Calu3 (cell line): ENCODE measurements around the gene BMP6. TPM values are rescaled to one million over a fixed set of nuclear protein-coding genes. Genes with fewer than 3 reads are reported as not detected.

Experiments
- BruUV-seq: library from RNA; stranded (reverse); fragments of 400-500 nt; replicated peaks from 2 replicates; lab custom pipeline; 2021; lab: Mats Ljungman, UMichigan
- CTCF ChIA-PET: fragments of 300-600 bp; sonication (Branson Sonifier 250); formaldehyde crosslinking; loops from one replicate; lab custom pipeline; 2022; ENCODE audit warnings: antibody characterized with exemption; lab: Charles Lee
- DNase-seq: peaks from one replicate; pipeline ENCODE4 v3.0.0; 2022
- H3K27ac Mint-ChIP-seq: one replicate; pipeline ENCODE4 v1.8.0; 2022; ENCODE audit warnings: mixed read lengths; ENCODE audit not compliant: unreplicated experiment
- H3K27me3 Mint-ChIP-seq: one replicate; pipeline ENCODE4 v1.8.0; 2022; ENCODE audit warnings: mixed read lengths; ENCODE audit not compliant: unreplicated experiment
- H3K36me3 Mint-ChIP-seq: one replicate; pipeline ENCODE4 v1.8.0; 2022; ENCODE audit warnings: mild to moderate bottlenecking, moderate library complexity, mixed read lengths; ENCODE audit not compliant: insufficient read depth, unreplicated experiment
- H3K4me1 Mint-ChIP-seq: one replicate; pipeline ENCODE4 v1.8.0; 2022; ENCODE audit warnings: mild to moderate bottlenecking, low read depth, mixed read lengths; ENCODE audit not compliant: unreplicated experiment
- H3K4me3 Mint-ChIP-seq: one replicate; pipeline ENCODE4 v1.8.0; 2022; ENCODE audit warnings: mild to moderate bottlenecking, low read depth, moderate library complexity, mixed read lengths; ENCODE audit not compliant: unreplicated experiment
- H3K9me3 Mint-ChIP-seq: one replicate; pipeline ENCODE4 v1.8.0; 2022; ENCODE audit warnings: low read depth, mixed read lengths; ENCODE audit not compliant: unreplicated experiment
- intact Hi-C: fragments of 100-400 bp; cut with micrococcal nuclease; formaldehyde crosslinking; loops from one replicate; pipeline ENCODE4 v1.10.0; 2022; ENCODE audit not compliant: unreplicated experiment
- total RNA-seq: library from RNA; stranded (reverse); gene quantifications from 2 replicates; pipeline ENCODE4 v1.2.3, GENCODE V29; 2022
- TF ChIP-seq, protein P1 (sequence below): fragments of 200-600 bp; IDR thresholded peaks from one replicate; pipeline ENCODE4 v1.8.0; 2022; ENCODE audit warnings: antibody characterized with exemption; ENCODE audit not compliant: unreplicated experiment

The BMP6 gene
- total RNA-seq, 1 experiment from 2014 or later = 0.17 TPM

DNA sequence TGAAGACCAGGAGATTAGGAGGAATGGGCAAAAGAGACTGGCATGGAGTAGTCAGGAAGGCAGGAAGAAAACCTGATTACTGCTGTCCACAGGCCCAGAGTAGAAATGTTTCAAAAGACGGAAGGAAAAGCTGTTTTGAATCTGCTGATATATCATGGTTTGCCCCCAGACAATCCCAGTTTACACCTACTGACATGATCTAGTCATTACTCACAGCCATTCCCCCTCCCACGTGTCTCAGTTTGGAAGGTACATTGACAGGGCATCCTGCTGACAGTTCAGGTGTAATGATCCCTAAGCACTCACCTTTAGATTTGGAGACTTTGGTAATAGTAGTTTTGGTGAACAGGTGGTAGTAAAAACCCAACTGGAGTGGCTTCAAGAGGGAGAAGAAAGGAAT lies 194.5 kb downstream of the BMP6 start:
- intact Hi-C loops = no loop called here
- Mint-ChIP-seq H3K4me1 (no peaks in the 10 kb centered on the region), H3K36me3 (no peaks in the 10 kb centered on the region), H3K9me3 (peaks cover 2% of the 10 kb centered on the region), H3K4me3 (no peak overlapping the region), H3K27ac (no peak overlapping the region), H3K27me3 (no peaks in the 10 kb centered on the region)
- TF ChIP-seq, protein P1, sequence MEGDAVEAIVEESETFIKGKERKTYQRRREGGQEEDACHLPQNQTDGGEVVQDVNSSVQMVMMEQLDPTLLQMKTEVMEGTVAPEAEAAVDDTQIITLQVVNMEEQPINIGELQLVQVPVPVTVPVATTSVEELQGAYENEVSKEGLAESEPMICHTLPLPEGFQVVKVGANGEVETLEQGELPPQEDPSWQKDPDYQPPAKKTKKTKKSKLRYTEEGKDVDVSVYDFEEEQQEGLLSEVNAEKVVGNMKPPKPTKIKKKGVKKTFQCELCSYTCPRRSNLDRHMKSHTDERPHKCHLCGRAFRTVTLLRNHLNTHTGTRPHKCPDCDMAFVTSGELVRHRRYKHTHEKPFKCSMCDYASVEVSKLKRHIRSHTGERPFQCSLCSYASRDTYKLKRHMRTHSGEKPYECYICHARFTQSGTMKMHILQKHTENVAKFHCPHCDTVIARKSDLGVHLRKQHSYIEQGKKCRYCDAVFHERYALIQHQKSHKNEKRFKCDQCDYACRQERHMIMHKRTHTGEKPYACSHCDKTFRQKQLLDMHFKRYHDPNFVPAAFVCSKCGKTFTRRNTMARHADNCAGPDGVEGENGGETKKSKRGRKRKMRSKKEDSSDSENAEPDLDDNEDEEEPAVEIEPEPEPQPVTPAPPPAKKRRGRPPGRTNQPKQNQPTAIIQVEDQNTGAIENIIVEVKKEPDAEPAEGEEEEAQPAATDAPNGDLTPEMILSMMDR = no peak
- CTCF ChIA-PET = no interaction called here
- DNase-seq = no peak
- no TSS peak for BruUV-seq

DNA sequence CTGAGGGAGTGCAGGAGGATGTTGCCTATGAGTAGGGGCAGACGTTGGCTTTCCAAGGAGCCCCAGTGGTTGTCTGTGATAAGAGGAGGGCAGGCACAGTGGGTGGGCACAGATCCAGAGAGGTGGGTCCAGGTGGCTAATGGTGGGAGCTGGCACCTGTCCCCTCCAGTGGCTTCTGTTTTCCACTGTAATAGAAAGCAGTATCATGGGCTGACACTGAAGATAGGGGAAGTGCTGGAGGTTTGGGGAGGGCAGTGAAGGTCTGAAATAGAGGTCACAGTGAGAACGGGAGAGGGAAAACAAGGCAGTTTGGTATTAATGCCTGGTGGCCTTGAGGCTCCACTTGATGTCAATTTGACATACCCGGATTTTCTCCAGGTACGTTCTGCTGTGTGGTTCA lies 195.1 kb downstream of the BMP6 start:
- Mint-ChIP-seq H3K9me3 (peaks cover 3% of the 10 kb centered on the region), H3K4me1 (no peaks in the 10 kb centered on the region), H3K27ac (no peak overlapping the region), H3K4me3 (no peak overlapping the region), H3K27me3 (no peaks in the 10 kb centered on the region), H3K36me3 (no peaks in the 10 kb centered on the region)
- CTCF ChIA-PET = no interaction called here
- TF ChIP-seq, protein P1 = no peak
- intact Hi-C loops = no loop called here
- no peak for DNase-seq
- BruUV-seq = no TSS peak

DNA sequence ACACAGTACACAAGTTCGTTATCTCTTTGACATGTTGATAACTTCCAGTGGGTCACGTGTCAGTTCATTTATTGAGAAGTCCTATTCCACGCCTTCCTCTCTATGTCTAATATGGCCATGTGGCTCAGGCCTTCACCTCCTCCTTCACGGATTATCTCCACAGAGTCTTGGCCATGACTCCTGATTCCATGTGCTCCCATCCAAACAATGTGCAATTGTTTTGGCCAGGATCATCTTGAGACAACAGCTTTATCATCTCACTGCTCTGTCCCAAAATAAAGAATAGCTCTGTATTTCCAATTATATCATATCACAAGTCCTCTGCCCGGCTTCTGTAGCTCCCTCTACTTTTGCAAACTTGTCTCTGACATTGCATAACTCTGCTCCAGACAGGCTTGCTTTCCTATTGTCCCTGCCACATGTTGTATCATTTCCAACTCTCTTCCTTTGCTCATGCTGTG lies 195.8 kb downstream of the BMP6 start:
- Mint-ChIP-seq H3K4me1 (no peaks in the 10 kb centered on the region), H3K27ac (no peak overlapping the region), H3K9me3 (peaks cover 3% of the 10 kb centered on the region), H3K4me3 (no peak overlapping the region), H3K27me3 (no peaks in the 10 kb centered on the region), H3K36me3 (no peaks in the 10 kb centered on the region)
- BruUV-seq = no TSS peak
- TF ChIP-seq, protein P1 = no peak
- intact Hi-C loops = no loop called here
- no peak for DNase-seq
- CTCF ChIA-PET = no interaction called here

DNA sequence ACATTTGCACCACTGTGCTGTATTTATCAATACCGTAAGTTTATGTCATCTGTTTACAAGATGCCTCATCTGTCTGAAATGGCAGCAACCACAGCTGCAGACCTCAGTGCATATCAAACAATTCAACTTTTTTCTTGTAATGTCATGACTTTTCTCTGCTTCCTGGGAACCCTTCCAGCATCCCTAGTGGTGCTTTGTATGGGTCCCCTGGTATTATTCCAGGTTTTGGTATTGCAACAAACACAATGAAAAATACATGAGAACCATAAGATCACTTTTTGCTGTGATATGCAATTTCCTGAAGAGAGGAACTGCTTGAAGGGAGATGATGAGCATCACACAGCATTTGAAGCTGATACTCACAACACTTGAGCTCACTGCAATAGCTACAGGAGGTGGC lies 196.7 kb downstream of the BMP6 start:
- Mint-ChIP-seq H3K4me3 (no peak overlapping the region), H3K27ac (no peak overlapping the region), H3K27me3 (no peaks in the 10 kb centered on the region), H3K4me1 (no peaks in the 10 kb centered on the region), H3K36me3 (no peaks in the 10 kb centered on the region), H3K9me3 (peaks cover 3% of the 10 kb centered on the region)
- intact Hi-C loops = no loop called here
- DNase-seq = no peak
- BruUV-seq = no TSS peak
- TF ChIP-seq, protein P1 = no peak
- CTCF ChIA-PET = no interaction called here
